ENCODE results near the gene OTP. TPM values are rescaled to one million over a fixed set of nuclear protein-coding genes. Genes with fewer than 3 reads are reported as not detected.

The OTP gene
- total RNA-seq (ENCODE audit: unreplicated experiment): 0.17 TPM
- long read RNA-seq: 0 reads

GRCh38 chr5:77637998-77638762, at the start of gene OTP:
Gene OTP (minus strand): TSS chr5:77638713. CDS start chr5:77638549, 164 bp downstream.
- H3K27me3 Mint-ChIP-seq (ENCODE audit: unreplicated experiment): peaks cover 46% of the 10 kb centered on the region
- H3K4me1 Mint-ChIP-seq (ENCODE audit: low read depth, unreplicated experiment): peaks cover 19% of the 10 kb centered on the region
- peaks cover 34% of the 10 kb centered on the region for H3K9me3 Mint-ChIP-seq (ENCODE audit: unreplicated experiment)
- no peak for DNase-seq
- peaks cover 5% of the 10 kb centered on the region for H3K36me3 Mint-ChIP-seq (ENCODE audit: unreplicated experiment)
- H3K4me3 Mint-ChIP-seq (ENCODE audit: unreplicated experiment): peak within 1 kb of the TSS; percentile 80
- TF ChIP-seq CTCF (IDR thresholded peaks at IDR 0.05; ENCODE audit: partially characterized antibody, unreplicated experiment): no peak
- H3K27ac Mint-ChIP-seq (ENCODE audit: unreplicated experiment): peak within 1 kb of the TSS; percentile 39

- Mint-ChIP-seq H3K27ac (ENCODE audit: unreplicated experiment) (no peak overlapping the region), H3K36me3 (ENCODE audit: unreplicated experiment) (no peaks in the 10 kb centered on the region), H3K4me3 (ENCODE audit: unreplicated experiment) (no peak overlapping the region), H3K27me3 (ENCODE audit: unreplicated experiment) (no peaks in the 10 kb centered on the region), H3K9me3 (ENCODE audit: unreplicated experiment) (no peaks in the 10 kb centered on the region), H3K4me1 (ENCODE audit: low read depth, unreplicated experiment) (no peaks in the 10 kb centered on the region)
- no peak for DNase-seq
- no peak for TF ChIP-seq CTCF (IDR thresholded peaks at IDR 0.05; ENCODE audit: partially characterized antibody, unreplicated experiment)
These were observed 44.7 kb upstream of the OTP start for GRCh38 chr5:77683171-77683732.

GRCh38 chr5:77670526-77670925, 32.0 kb upstream of the OTP start:
- no peaks in the 10 kb centered on the region for H3K4me1 Mint-ChIP-seq (ENCODE audit: low read depth, unreplicated experiment)
- TF ChIP-seq CTCF (IDR thresholded peaks at IDR 0.05; ENCODE audit: partially characterized antibody, unreplicated experiment): no peak
- H3K27me3 Mint-ChIP-seq (ENCODE audit: unreplicated experiment): no peaks in the 10 kb centered on the region
- peaks cover 2% of the 10 kb centered on the region for H3K9me3 Mint-ChIP-seq (ENCODE audit: unreplicated experiment)
- no peak for DNase-seq
- H3K36me3 Mint-ChIP-seq (ENCODE audit: unreplicated experiment): peaks cover 3% of the 10 kb centered on the region
- H3K27ac Mint-ChIP-seq (ENCODE audit: unreplicated experiment): no peak overlapping the region
- H3K4me3 Mint-ChIP-seq (ENCODE audit: unreplicated experiment): no peak overlapping the region

- DNase-seq: no peak
- H3K9me3 Mint-ChIP-seq (ENCODE audit: unreplicated experiment): peaks cover 2% of the 10 kb centered on the region
- H3K27ac Mint-ChIP-seq (ENCODE audit: unreplicated experiment): no peak overlapping the region
- no peak for TF ChIP-seq CTCF (IDR thresholded peaks at IDR 0.05; ENCODE audit: partially characterized antibody, unreplicated experiment)
- no peaks in the 10 kb centered on the region for H3K27me3 Mint-ChIP-seq (ENCODE audit: unreplicated experiment)
- H3K4me1 Mint-ChIP-seq (ENCODE audit: low read depth, unreplicated experiment): no peaks in the 10 kb centered on the region
- no peaks in the 10 kb centered on the region for H3K36me3 Mint-ChIP-seq (ENCODE audit: unreplicated experiment)
- no peak overlapping the region for H3K4me3 Mint-ChIP-seq (ENCODE audit: unreplicated experiment)
These were observed 31.2 kb upstream of the OTP start for GRCh38 chr5:77669677-77670076.

All from glutamatergic neuron (in vitro differentiated cells).